B cell (primary cell): ENCODE results near the gene HDLBP. TPM values are rescaled to one million over a fixed set of nuclear protein-coding genes. Genes with fewer than 3 reads are reported as not detected.

Source experiments
- ATAC-seq: fragments of 200-7000 bp; cut with Tn5 transposase; one replicate; pipeline ENCODE4 v1.10.0; 2021; ENCODE audit warnings: low read depth, mild to moderate bottlenecking, moderate number of reproducible peaks, moderate library complexity
- CTCF ChIA-PET: fragments of 350-600 bp; sonication (Branson Sonifier 250); formaldehyde crosslinking; loops from one replicate; lab custom pipeline; 2021; ENCODE audit warnings: antibody characterized with exemption, inconsistent platforms; lab: Charles Lee
- POLR2A ChIA-PET: fragments of 350-600 bp; sonication (Branson Sonifier 250); formaldehyde crosslinking; loops from one replicate; lab custom pipeline; 2021; ENCODE audit warnings: antibody characterized with exemption; lab: Charles Lee
- DNase-seq: peaks from one replicate; pipeline ENCODE4 v3.0.0; 2013
- H2AFZ ChIP-seq: 2 replicates; pipeline ENCODE4 v1.6.1; 2012; ENCODE audit warnings: mild to moderate bottlenecking, low read depth, low read length; ENCODE audit not compliant: insufficient read depth, poor library complexity, severe bottlenecking
- H3K27ac ChIP-seq, 2 donors: 1 replicate in 1 of 2; 2 replicates in 1 of 2; pipeline ENCODE4 v1.5.1; 2012 to 2013; ENCODE audit warnings: low read length in 2 of 2, mild to moderate bottlenecking in 2 of 2, moderate library complexity in 1 of 2
- H3K27me3 ChIP-seq, 4 experiments: fragments of 200-600 bp in 1 of 4; sonication (generic) in 1 of 4; replicated peaks in 1 of 4; 1 replicate in 2 of 4; 2 replicates in 2 of 4; pipeline versions ENCODE4 v1.6.1 to v1.7.0; 2013 to 2016; ENCODE audit warnings: low read length in 3 of 4, mild to moderate bottlenecking in 2 of 4, mixed read lengths in 1 of 4, moderate library complexity in 1 of 4; ENCODE audit not compliant: insufficient read depth in 4 of 4, control insufficient read depth in 3 of 4; ENCODE audit errors: control extremely low read depth in 1 of 4
- H3K36me3 ChIP-seq, 2 experiments: replicated peaks in 1 of 2; 1 replicate in 1 of 2; 2 replicates in 1 of 2; pipeline versions ENCODE4 v1.6.1 to v1.7.1; 2013; ENCODE audit warnings: low read length in 1 of 2; ENCODE audit not compliant: insufficient read depth in 2 of 2, control insufficient read depth in 1 of 2; ENCODE audit errors: control extremely low read depth in 1 of 2, extremely low read depth in 1 of 2
- H3K4me1 ChIP-seq, 2 donors: fragments of 200-600 bp in 1 of 2; sonication (generic) in 1 of 2; 1 replicate in 1 of 2; 2 replicates in 1 of 2; pipeline versions ENCODE4 v1.5.1 to v1.6.1; 2013 to 2017; ENCODE audit warnings: low read length in 2 of 2; ENCODE audit not compliant: control insufficient read depth in 2 of 2, insufficient read depth in 2 of 2
- H3K4me2 ChIP-seq: replicated peaks from 2 replicates; pipeline ENCODE3; 2012; ENCODE audit warnings: mild to moderate bottlenecking, low read depth, low read length; ENCODE audit not compliant: poor library complexity, severe bottlenecking
- H3K4me3 ChIP-seq, 5 experiments: fragments of 200-600 bp in 1 of 5; sonication (generic) in 1 of 5; 1 replicate in 3 of 5; 2 replicates in 2 of 5; pipeline versions ENCODE4 v1.5.1 to v1.7.0; 2011 to 2016; ENCODE audit warnings: low read length in 4 of 5, mild to moderate bottlenecking in 4 of 5, low read depth in 2 of 5, control low read depth in 1 of 5, moderate library complexity in 1 of 5; ENCODE audit not compliant: insufficient read depth in 1 of 5; ENCODE audit errors: control extremely low read depth in 1 of 5, extremely low read depth in 1 of 5
- H3K79me2 ChIP-seq: fragments of 200-600 bp; sonication (generic); one replicate; pipeline ENCODE4 v1.6.0; 2016; ENCODE audit warnings: low read length; ENCODE audit not compliant: control insufficient read depth, insufficient read depth
- H3K9ac ChIP-seq: fragments of 200-600 bp; sonication (generic); 2 replicates; pipeline ENCODE4 v1.6.1; 2017; ENCODE audit warnings: mild to moderate bottlenecking, low read length, moderate library complexity
- H3K9me3 ChIP-seq, 3 donors: one replicate each; pipeline versions ENCODE4 v1.6.1 to v1.7.1; 2013; ENCODE audit warnings: low read length in 2 of 3; ENCODE audit not compliant: control insufficient read depth in 2 of 3, insufficient read depth in 1 of 3; ENCODE audit errors: control extremely low read depth in 1 of 3
- H4K20me1 ChIP-seq: 2 replicates; pipeline ENCODE4 v1.6.0; 2012; ENCODE audit warnings: mild to moderate bottlenecking, low read length; ENCODE audit not compliant: insufficient read depth, control insufficient read depth, poor library complexity, severe bottlenecking
- H3K27ac Mint-ChIP-seq: one replicate; pipeline ENCODE4 v1.8.0; 2021; ENCODE audit warnings: mixed read lengths
- H3K27me3 Mint-ChIP-seq: one replicate; pipeline ENCODE4 v1.8.0; 2021; ENCODE audit warnings: mixed read lengths
- H3K4me1 Mint-ChIP-seq: one replicate; pipeline ENCODE4 v1.8.0; 2021; ENCODE audit warnings: mixed read lengths
- H3K4me3 Mint-ChIP-seq: one replicate; pipeline ENCODE4 v1.8.0; 2021; ENCODE audit warnings: mixed read lengths
- H3K9me3 Mint-ChIP-seq: one replicate; pipeline ENCODE4 v1.8.0; 2022; ENCODE audit warnings: mixed read lengths; ENCODE audit not compliant: insufficient read depth
- EZH2 ChIP-seq: IDR thresholded peaks from 2 replicates; pipeline ENCODE4 v1.6.1; 2012; ENCODE audit warnings: borderline replicate concordance, low read depth, mild to moderate bottlenecking, moderate library complexity, low read length; ENCODE audit not compliant: insufficient read depth, poor library complexity, severe bottlenecking
- WGBS: methylation state at CpG from one replicate; pipeline ENCODE4 v1.1.5; 2013; ENCODE audit warnings: missing lambda C conversion rate; ENCODE audit not compliant: insufficient coverage; 5-methylcytosine and 5-hydroxymethylcytosine counted together
- intact Hi-C: fragments of 100-400 bp; cut with micrococcal nuclease; formaldehyde crosslinking; loops from one replicate; pipeline ENCODE4 v1.10.0; 2022
- polyA plus RNA-seq: library from polyadenylated mRNA; depleted of rRNA; stranded (reverse); fragments of >200 nt; gene quantifications from 2 replicates; pipeline ENCODE4 v1.2.3, GENCODE V29; 2012
- total RNA-seq, 2 donors: library from RNA; stranded (reverse); fragments of 120-200 nt in 1 of 2; gene quantifications; 1 replicate in 1 of 2; 2 replicates in 1 of 2; pipeline versions ENCODE4 v1.2.3 to v1.2.4, GENCODE V29; 2013 to 2022
- TF ChIP-seq, protein P1 (sequence below): fragments of 200-600 bp; IDR thresholded peaks from one replicate; pipeline ENCODE4 v1.8.0; 2022; ENCODE audit warnings: antibody characterized with exemption, mild to moderate bottlenecking

The HDLBP gene
- total and polyA plus RNA-seq, 2 donors (not counting 1 experiment from before 2014, with no cell fraction given), result 55.1 to 127 TPM

DNA sequence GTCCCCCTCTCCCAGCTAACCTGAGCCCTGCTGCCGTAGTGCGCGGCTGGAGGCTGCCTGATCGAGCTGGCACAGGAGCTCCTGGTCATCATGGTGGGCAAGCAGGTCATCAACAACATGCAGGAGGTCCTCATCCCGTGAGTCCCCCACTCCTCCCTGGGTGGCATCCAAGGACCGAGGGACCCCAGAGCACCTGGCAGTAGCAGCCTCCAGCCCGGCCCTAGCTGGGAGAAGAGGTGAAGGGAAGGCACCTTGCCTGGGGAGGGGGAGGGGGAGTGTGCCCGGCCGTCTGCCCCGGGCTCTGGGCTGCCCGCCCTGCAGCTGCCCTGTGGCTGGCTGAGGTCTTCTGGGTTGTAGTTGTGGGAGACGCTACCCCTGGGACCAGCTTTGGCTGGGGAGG, 100.7 kb downstream of the HDLBP start:
- CTCF ChIA-PET, result interaction anchor here (0.6 to 1.0 kb wide), 2 partner anchors 64 to 136 kb away, joined by 3 to 4 read pairs; partner anchors contain the start of gene PPP1R7
- intact Hi-C loops, result loop anchor here (5.0 to 10.0 kb wide), 2 partner anchors 62 to 420 kb away; partner anchors contain the start of genes ATG4B, PPP1R7 and THAP4
- no peak overlapping the region for H3K27ac Mint-ChIP-seq

DNA sequence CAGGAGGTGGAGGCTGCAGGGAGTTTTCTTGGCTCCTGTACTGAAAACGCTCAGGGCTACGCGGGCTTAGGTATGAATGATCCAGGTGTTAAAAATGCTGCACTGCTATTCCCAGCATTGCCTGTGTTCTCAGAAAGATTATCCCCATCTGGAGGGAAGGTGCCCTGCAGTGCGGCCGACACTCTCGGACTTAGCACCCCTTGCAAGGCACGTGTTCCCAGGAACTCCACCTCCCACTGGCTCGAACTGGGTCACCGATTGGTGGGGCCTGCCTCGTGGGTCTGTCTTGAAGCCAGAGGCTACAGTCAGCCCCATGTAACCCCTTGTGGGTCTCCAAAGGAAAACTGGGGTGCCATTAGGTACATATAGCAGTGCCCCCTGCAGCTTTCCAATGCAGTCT, 101.3 kb downstream of the HDLBP start:
- no peaks in the 10 kb centered on the region for H3K9me3 ChIP-seq
- peaks cover 11% of the 10 kb centered on the region for H3K4me1 Mint-ChIP-seq
- POLR2A ChIA-PET, result no interaction called here
- no peak overlapping the region for H3K9ac ChIP-seq
- H3K4me3 ChIP-seq, result no peak overlapping the region
- CTCF ChIA-PET, result interaction anchor here (0.6 to 1.0 kb wide), 2 partner anchors 64 to 136 kb away, joined by 3 to 4 read pairs; partner anchors contain the start of gene PPP1R7
- H3K9me3 Mint-ChIP-seq, result no peaks in the 10 kb centered on the region
- no peaks in the 10 kb centered on the region for H3K36me3 ChIP-seq
- H4K20me1 ChIP-seq, result no peaks in the 10 kb centered on the region
- H3K4me2 ChIP-seq, result no peak overlapping the region
- no peaks in the 10 kb centered on the region for H3K27me3 ChIP-seq
- H3K4me3 Mint-ChIP-seq, result no peak overlapping the region
- no peak overlapping the region for H3K27ac ChIP-seq
- intact Hi-C loops, result loop anchor here (10.0 kb wide), 1 partner anchor 421 kb away; the partner anchor contains the start of genes ATG4B and THAP4
- TF ChIP-seq, protein P1, sequence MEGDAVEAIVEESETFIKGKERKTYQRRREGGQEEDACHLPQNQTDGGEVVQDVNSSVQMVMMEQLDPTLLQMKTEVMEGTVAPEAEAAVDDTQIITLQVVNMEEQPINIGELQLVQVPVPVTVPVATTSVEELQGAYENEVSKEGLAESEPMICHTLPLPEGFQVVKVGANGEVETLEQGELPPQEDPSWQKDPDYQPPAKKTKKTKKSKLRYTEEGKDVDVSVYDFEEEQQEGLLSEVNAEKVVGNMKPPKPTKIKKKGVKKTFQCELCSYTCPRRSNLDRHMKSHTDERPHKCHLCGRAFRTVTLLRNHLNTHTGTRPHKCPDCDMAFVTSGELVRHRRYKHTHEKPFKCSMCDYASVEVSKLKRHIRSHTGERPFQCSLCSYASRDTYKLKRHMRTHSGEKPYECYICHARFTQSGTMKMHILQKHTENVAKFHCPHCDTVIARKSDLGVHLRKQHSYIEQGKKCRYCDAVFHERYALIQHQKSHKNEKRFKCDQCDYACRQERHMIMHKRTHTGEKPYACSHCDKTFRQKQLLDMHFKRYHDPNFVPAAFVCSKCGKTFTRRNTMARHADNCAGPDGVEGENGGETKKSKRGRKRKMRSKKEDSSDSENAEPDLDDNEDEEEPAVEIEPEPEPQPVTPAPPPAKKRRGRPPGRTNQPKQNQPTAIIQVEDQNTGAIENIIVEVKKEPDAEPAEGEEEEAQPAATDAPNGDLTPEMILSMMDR, result no peak
- TF ChIP-seq EZH2, result no peak
- H3K27me3 Mint-ChIP-seq, result no peaks in the 10 kb centered on the region
- peak; percentile 30 for DNase-seq
- no peak overlapping the region for H2AFZ ChIP-seq
- H3K4me1 ChIP-seq, result peaks cover 8 to 12% of the 10 kb centered on the region in 2 donors
- H3K79me2 ChIP-seq, result no peaks in the 10 kb centered on the region
- no peak overlapping the region for H3K27ac Mint-ChIP-seq
- WGBS, result 75% methylated on average over 10 of the region's 10 CpGs
- no peak for ATAC-seq

More for the DNA sequence above, 100.7 kb downstream of the HDLBP start:
- Histone ChIP-seq H3K4me1 (peaks cover 10 to 12% of the 10 kb centered on the region in 2 donors), H4K20me1 (no peaks in the 10 kb centered on the region), H3K27me3 (no peaks in the 10 kb centered on the region), H3K4me3 (no peak overlapping the region), H2AFZ (no peak overlapping the region), H3K9me3 (no peaks in the 10 kb centered on the region), H3K36me3 (no peaks in the 10 kb centered on the region), H3K9ac (no peak overlapping the region), H3K4me2 (no peak overlapping the region), H3K79me2 (no peaks in the 10 kb centered on the region), H3K27ac (no peak overlapping the region)
- WGBS, result 92% methylated on average over 12 of the region's 12 CpGs
- Mint-ChIP-seq H3K9me3 (no peaks in the 10 kb centered on the region), H3K4me1 (peaks cover 12% of the 10 kb centered on the region), H3K27me3 (no peaks in the 10 kb centered on the region), H3K4me3 (no peak overlapping the region)
- ATAC-seq (no peak), DNase-seq (no peak)
- no peak for TF ChIP-seq EZH2
- TF ChIP-seq, protein P1, result no peak
- POLR2A ChIA-PET, result no interaction called here
